GM18951 (cell line): ENCODE results near the gene RBL2.
A peak's percentile ranks its signal among the peaks of the same experiment; 100 is the strongest.
"Not testable (repeated sequence)": the region's sequence is repeated elsewhere in the genome, so short reads cannot be mapped to it uniquely, and the experiment has no call there.

ENCODE experiments used
- POLR2A ChIP-seq: IDR thresholded peaks from 4 replicates; pipeline ENCODE4 v1.6.1; 2011; ENCODE audit warnings: mild to moderate bottlenecking; ENCODE audit not compliant: insufficient read length, insufficient read depth; ENCODE audit errors: extremely low read depth
- in situ Hi-C: fragments of 300-500 bp; cut with MboI; formaldehyde crosslinking; loops from one replicate; pipeline ENCODE4 v1.12.0; 2022; ENCODE audit warnings: low sequenced_read_pairs, mixed read lengths, inconsistent platforms; ENCODE audit not compliant: unreplicated experiment

Gene RBL2, protein sequence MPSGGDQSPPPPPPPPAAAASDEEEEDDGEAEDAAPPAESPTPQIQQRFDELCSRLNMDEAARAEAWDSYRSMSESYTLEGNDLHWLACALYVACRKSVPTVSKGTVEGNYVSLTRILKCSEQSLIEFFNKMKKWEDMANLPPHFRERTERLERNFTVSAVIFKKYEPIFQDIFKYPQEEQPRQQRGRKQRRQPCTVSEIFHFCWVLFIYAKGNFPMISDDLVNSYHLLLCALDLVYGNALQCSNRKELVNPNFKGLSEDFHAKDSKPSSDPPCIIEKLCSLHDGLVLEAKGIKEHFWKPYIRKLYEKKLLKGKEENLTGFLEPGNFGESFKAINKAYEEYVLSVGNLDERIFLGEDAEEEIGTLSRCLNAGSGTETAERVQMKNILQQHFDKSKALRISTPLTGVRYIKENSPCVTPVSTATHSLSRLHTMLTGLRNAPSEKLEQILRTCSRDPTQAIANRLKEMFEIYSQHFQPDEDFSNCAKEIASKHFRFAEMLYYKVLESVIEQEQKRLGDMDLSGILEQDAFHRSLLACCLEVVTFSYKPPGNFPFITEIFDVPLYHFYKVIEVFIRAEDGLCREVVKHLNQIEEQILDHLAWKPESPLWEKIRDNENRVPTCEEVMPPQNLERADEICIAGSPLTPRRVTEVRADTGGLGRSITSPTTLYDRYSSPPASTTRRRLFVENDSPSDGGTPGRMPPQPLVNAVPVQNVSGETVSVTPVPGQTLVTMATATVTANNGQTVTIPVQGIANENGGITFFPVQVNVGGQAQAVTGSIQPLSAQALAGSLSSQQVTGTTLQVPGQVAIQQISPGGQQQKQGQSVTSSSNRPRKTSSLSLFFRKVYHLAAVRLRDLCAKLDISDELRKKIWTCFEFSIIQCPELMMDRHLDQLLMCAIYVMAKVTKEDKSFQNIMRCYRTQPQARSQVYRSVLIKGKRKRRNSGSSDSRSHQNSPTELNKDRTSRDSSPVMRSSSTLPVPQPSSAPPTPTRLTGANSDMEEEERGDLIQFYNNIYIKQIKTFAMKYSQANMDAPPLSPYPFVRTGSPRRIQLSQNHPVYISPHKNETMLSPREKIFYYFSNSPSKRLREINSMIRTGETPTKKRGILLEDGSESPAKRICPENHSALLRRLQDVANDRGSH

GRCh38 chr16:53434377-53435065 is at the start of gene RBL2:
TSS of gene RBL2 (plus strand) at chr16:53434471. CDS start at chr16:53434557, 86 bp downstream.
- TF ChIP-seq POLR2A: peak; percentile 56
- in situ Hi-C loops: no loop called here

- in situ Hi-C loops: not testable (repeated sequence)
Measured at GRCh38 chr16:53384610-53385009, 49.7 kb upstream of the RBL2 start.

DNA sequence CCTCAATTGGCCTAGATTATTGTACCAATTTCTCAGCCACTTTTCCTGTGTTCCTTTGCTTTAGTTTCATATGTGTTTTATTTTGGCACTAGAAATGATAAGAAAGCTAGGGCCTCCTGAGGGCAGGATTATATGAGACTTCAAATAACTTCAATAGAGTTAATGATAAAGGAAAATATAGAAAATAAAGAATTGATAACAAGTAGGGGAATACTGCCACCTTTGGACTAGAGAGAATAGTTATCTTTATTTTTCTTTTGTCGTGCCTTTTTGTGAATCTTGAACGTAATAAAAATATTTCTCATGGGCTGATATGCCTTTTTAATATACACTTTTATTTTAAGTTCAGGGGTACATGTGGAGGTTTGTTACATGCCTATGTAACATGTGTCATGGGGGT is 29.3 kb upstream of the RBL2 start:
- in situ Hi-C loops: no loop called here
- no peak for TF ChIP-seq POLR2A

GRCh38 chr16:53412549-53412948 is 21.7 kb upstream of the RBL2 start:
- in situ Hi-C loops: no loop called here
- no peak for TF ChIP-seq POLR2A

- no peak for TF ChIP-seq POLR2A
Measured at GRCh38 chr16:53413864-53414263, 20.4 kb upstream of the RBL2 start.

DNA sequence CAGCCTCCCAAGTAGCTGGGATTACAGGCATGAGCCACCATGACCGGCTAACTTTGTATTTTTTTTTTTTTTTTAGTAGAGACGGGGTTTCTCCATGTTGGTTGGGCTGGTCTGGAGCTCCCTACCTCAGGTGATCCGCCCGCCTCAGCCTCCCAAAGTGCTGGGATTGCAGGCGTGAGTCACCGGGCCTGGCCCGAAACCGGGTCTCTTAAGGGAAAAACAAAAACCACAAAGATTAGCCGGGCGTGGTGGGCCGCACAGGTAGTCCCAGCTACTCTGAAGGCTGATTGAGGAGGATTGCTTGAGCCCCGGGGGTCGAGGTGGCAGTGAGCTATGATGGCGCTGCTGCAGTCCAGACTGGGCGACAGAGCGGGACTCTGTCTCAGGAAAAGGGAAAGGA is 19.9 kb upstream of the RBL2 start:
- in situ Hi-C loops: no loop called here
- no peak for TF ChIP-seq POLR2A

More at GRCh38 chr16:53413864-53414263, 20.4 kb upstream of the RBL2 start:
- in situ Hi-C loops: no loop called here

DNA sequence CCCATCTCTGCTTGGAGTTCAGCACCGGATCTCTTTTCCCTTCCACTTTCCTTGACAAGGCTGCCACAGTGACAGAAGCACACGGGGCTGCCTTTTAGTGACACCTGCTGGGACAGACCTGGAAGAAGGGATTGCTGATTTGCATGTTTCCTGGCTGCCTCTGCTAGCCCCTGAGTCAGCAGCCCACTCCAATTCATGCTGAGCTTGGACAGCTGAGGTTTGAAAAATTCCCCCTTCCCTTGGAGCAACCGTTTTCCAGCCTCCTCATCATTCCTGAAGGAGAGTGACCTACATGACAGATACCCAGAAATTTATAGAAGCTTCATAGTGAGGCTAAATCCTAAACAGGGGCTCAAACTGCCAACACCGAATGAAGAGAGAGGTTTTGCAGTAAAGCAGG is 18.8 kb upstream of the RBL2 start:
- TF ChIP-seq POLR2A: no peak
- in situ Hi-C loops: no loop called here

DNA sequence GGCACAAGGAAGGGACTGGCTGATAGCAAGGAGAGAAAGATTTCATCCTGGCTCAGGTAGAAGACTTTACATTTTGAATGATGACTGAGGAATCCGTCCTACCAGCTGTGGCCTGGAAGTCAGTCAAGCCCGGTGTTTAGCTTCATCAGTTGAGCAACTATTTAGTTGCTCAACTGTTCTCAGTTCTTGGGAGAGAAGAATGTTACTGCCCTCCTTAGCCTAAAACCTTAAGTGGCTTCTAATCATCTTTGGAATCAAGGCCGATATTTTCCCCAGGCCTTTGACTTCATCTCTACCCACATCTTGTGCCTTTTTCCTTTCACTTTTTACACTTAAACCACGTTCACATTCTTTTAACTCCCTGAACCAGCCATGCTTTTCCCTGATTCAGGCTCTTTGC is 17.3 kb upstream of the RBL2 start:
- in situ Hi-C loops: no loop called here
- TF ChIP-seq POLR2A: no peak

DNA sequence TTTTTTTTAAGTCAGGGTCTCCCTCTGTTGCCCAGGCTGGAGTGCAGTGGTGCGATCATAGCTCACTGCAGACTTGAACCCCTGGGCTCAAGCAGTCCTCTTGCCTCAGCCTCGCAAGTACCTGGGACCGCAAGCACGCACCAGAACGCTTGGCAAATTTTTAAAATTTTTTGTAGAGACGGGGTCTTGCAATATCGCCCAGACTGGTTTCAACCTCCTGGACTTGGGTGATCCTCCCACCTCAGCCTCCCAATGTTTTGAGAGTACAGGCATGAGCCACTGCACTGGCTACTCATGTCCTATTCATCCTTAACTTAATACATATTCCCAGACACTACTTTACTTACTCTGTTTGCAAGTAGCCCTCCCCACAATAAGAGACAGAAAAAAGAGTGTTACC is 16.3 kb upstream of the RBL2 start:
- in situ Hi-C loops: no loop called here
- no peak for TF ChIP-seq POLR2A

- in situ Hi-C loops: not testable (repeated sequence)
Measured at GRCh38 chr16:53419383-53419709, 14.9 kb upstream of the RBL2 start.

DNA sequence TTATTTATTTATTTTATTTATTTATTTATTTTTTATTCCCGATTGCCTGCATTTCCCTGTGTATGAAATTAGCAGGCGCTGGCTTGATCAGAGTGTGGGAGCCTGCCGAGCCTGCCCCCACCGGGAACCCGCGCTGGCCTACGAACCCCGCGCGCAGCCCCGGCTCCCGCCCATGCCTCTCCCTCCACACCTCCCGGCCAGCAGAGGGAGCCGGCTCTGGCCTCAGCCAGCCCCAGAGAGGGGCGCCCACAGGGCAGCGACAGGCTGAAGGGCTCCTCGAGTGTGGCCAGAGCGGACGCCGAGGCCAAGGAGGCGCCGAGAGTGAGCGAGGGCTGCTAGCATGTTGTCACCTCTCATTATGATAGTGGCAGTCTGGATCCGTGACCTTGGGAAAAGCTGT is 13.0 kb upstream of the RBL2 start:
- no peak for TF ChIP-seq POLR2A
- in situ Hi-C loops: no loop called here

DNA sequence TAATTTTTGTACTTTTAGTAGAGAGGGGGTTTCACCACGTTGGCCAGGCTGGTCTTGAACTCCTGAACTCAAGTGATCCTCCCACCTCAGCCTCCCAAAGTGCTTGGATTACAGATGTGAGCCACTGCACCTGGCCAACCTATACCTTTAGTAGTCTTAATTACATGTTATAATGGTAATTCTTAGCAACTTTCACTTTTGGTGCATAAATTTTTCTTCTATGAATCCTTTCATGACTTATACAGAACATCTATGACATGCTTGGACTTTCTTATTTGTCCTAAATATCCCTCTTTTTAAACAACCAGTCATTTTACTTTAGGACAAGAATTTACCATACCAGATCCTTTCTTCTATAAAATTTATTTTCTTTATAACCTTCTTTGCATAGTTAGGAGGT is 10.3 kb upstream of the RBL2 start:
- in situ Hi-C loops: not testable (repeated sequence)

GRCh38 chr16:53428681-53429080 is 5.6 kb upstream of the RBL2 start:
- in situ Hi-C loops: no loop called here

GRCh38 chr16:53429221-53429943 is 4.9 kb upstream of the RBL2 start:
- no peak for TF ChIP-seq POLR2A
- in situ Hi-C loops: no loop called here

More at GRCh38 chr16:53428681-53429080, 5.6 kb upstream of the RBL2 start:
- TF ChIP-seq POLR2A: no peak
